ENCODE measurements around the gene GNAQ.

DNA sequence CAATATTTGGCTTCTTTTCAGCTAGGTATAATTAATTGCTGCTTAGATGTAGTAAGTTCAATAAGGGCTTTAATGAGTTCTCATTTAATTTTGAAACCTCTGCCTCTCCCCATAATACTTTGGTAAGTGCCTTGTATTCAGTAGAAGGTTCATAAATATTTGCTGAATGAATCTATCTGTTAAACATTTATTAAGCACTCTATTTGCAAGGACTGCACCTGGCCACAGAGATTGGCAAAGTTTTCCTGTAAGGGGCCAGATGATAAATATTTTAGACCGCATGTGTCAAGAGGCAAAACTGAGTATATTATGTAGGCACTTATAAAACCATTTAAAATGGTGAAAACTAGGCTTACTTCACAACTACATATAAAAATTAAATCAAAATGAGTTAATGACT is 364.5 kb downstream of the GNAQ start:
- TF ChIP-seq CTCF (conservative IDR thresholded peaks at IDR 0.05 in 1 of 2, IDR thresholded peaks at IDR 0.05 in 1 of 2; ENCODE audit: low read depth in 1 of 2, low read length in 2 of 2) (no peak), EZH2 (IDR thresholded peaks at IDR 0.05; ENCODE audit: low read length, missing control alignments) (no peak)

Data from fibroblast of lung (primary cell).